Prostate gland (tissue), 2 donors: ENCODE measurements around the gene ABCA8.

ENCODE experiments used
- POLR2A ChIP-seq: fragments of 450-650 bp; IDR thresholded peaks from one replicate; pipeline ENCODE4 v1.6.1; 2016; ENCODE audit warnings: antibody characterized with exemption, mild to moderate bottlenecking
- POLR2AphosphoS5 ChIP-seq: sonication (generic); formaldehyde crosslinking; IDR thresholded peaks from one replicate; pipeline ENCODE4 v1.6.1; 2017; ENCODE audit warnings: antibody characterized with exemption
- TF ChIP-seq, protein P1 (sequence below), 4 experiments: fragments of 200-600 bp in 2 of 4; fragments of 450-650 bp in 2 of 4; sonication (generic) in 2 of 4; IDR thresholded peaks; 1 replicate in 3 of 4; 2 replicates in 1 of 4; pipeline ENCODE4 v1.5.1; 2016 to 2019; ENCODE audit warnings: antibody characterized with exemption in 4 of 4, mild to moderate bottlenecking in 2 of 4, moderate library complexity in 2 of 4

DNA sequence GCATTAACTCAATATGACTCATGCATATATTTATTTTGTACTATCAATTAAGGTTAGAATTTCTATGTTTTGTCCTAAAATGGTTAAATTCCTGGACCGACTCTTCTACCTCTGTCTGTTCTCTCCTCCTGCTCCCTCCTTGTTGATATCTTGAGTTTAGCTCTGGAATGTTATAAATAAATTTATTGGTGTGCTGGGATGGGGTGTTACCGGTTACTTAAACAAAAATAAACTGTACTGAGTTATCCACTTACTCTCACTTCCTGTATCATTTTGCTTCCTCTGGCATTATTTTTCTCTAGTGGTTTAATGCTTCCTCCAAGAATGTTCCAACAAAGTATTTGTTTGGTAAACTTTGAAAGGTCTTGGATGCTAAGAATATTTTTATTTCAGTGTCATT, 120.1 kb downstream of the ABCA8 start:
- TF ChIP-seq POLR2A, result no peak
- TF ChIP-seq, protein P1, sequence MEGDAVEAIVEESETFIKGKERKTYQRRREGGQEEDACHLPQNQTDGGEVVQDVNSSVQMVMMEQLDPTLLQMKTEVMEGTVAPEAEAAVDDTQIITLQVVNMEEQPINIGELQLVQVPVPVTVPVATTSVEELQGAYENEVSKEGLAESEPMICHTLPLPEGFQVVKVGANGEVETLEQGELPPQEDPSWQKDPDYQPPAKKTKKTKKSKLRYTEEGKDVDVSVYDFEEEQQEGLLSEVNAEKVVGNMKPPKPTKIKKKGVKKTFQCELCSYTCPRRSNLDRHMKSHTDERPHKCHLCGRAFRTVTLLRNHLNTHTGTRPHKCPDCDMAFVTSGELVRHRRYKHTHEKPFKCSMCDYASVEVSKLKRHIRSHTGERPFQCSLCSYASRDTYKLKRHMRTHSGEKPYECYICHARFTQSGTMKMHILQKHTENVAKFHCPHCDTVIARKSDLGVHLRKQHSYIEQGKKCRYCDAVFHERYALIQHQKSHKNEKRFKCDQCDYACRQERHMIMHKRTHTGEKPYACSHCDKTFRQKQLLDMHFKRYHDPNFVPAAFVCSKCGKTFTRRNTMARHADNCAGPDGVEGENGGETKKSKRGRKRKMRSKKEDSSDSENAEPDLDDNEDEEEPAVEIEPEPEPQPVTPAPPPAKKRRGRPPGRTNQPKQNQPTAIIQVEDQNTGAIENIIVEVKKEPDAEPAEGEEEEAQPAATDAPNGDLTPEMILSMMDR (IDR thresholded peaks at IDR 0.05), result no peak
- TF ChIP-seq POLR2AphosphoS5, result peak; percentile 53
